Spleen (tissue), 11 donors: Measurements from ENCODE around the gene LATS1. TPM values are rescaled to one million over a fixed set of nuclear protein-coding genes. Genes with fewer than 3 reads are reported as not detected.

Source experiments
- DNase-seq: peaks from one replicate; pipeline ENCODE4 v3.0.0-alpha.2; 2020
- H3K27ac ChIP-seq, 8 donors: fragments of 200-600 bp; sonication (generic) in 7 of 8; 1 replicate in 4 of 8; 2 replicates in 4 of 8; pipeline versions ENCODE4 v1.5.0 to v1.8.0; 2016 to 2021; ENCODE audit warnings: inconsistent platforms in 4 of 8, mild to moderate bottlenecking in 4 of 8, moderate library complexity in 1 of 8
- H3K27me3 ChIP-seq, 7 donors: fragments of 200-600 bp; sonication (generic) in 6 of 7; replicated peaks in 1 of 7; 1 replicate in 4 of 7; 2 replicates in 3 of 7; pipeline versions ENCODE4 v1.5.0 to v1.8.0; 2016 to 2021; ENCODE audit warnings: inconsistent platforms in 3 of 7, mild to moderate bottlenecking in 1 of 7
- H3K36me3 ChIP-seq, 6 donors: fragments of 200-600 bp; sonication (generic) in 5 of 6; 1 replicate in 4 of 6; 2 replicates in 2 of 6; pipeline versions ENCODE4 v1.5.0 to v1.8.0; 2016 to 2021; ENCODE audit warnings: inconsistent platforms in 2 of 6
- H3K4me1 ChIP-seq, 6 donors: fragments of 200-600 bp; sonication (generic) in 5 of 6; 1 replicate in 3 of 6; 2 replicates in 3 of 6; pipeline versions ENCODE4 v1.5.0 to v1.8.0; 2016 to 2021; ENCODE audit warnings: inconsistent platforms in 3 of 6
- H3K4me3 ChIP-seq, 8 donors: fragments of 200-600 bp; sonication (generic) in 7 of 8; 1 replicate in 4 of 8; 2 replicates in 4 of 8; pipeline versions ENCODE4 v1.5.0 to v1.8.0; 2016 to 2021; ENCODE audit warnings: inconsistent platforms in 4 of 8, mild to moderate bottlenecking in 4 of 8, moderate library complexity in 2 of 8
- H3K9me3 ChIP-seq, 8 donors: fragments of 200-600 bp; sonication (generic) in 7 of 8; 1 replicate in 4 of 8; 2 replicates in 4 of 8; pipeline versions ENCODE4 v1.5.0 to v1.8.0; 2016 to 2021; ENCODE audit warnings: inconsistent platforms in 4 of 8
- CTCF ChIP-seq, 11 experiments: fragments of 200-600 bp in 7 of 11; fragments of 450-650 bp in 4 of 11; sonication (generic) in 4 of 11; IDR thresholded peaks in 8 of 11; conservative IDR thresholded peaks in 3 of 11; 1 replicate in 7 of 11; 2 replicates in 4 of 11; pipeline versions ENCODE4 v1.4.0 to v1.8.0; 2016 to 2021; ENCODE audit warnings: antibody characterized with exemption in 11 of 11, inconsistent platforms in 4 of 11, mild to moderate bottlenecking in 1 of 11
- POLR2A ChIP-seq, 3 donors: fragments of 450-650 bp; IDR thresholded peaks; one replicate each; pipeline ENCODE4 v1.5.1; 2017; ENCODE audit warnings: antibody characterized with exemption in 3 of 3, mild to moderate bottlenecking in 1 of 3
- POLR2AphosphoS5 ChIP-seq, 3 donors: sonication (generic); formaldehyde crosslinking; IDR thresholded peaks; one replicate each; pipeline ENCODE4 v1.5.1; 2017; ENCODE audit warnings: antibody characterized with exemption in 3 of 3
- WGBS, 5 donors: extraction: QIAGEN DNeasy Blood & Tissue Kit in 3 of 5; methylation state at CpG; one replicate each; pipeline versions ENCODE4 v1.1.5 to v1.1.7; 2013 to 2018; 5-methylcytosine and 5-hydroxymethylcytosine counted together
- intact Hi-C: fragments of 100-400 bp; cut with DNase I; formaldehyde crosslinking; loops from one replicate; pipeline ENCODE4 v1.15.0; 2023; ENCODE audit warnings: low total_unique reads
- polyA plus RNA-seq, 3 donors: library from polyadenylated mRNA; stranded (reverse); fragments of 200-250 nt; gene quantifications; one replicate each; pipeline ENCODE4 v1.2.1, GENCODE V29; 2013
- total RNA-seq, 7 donors: library from RNA; depleted of rRNA in 3 of 7; stranded (reverse); fragments of >200 nt in 3 of 7; fragmentation: NEBNext Ultra II Directional in 4 of 7; extraction: Animal tissue kit (Norgen Biotek cat#: 25700) in 4 of 7; gene quantifications; one replicate each; pipeline versions ENCODE4 v1.1.0 to v1.2.1, GENCODE V29; 2016 to 2021
- donor health status: healthy with polysubstance abuse.
- donor health status: DM: no; HTN: no; CAD: no; lungs with moderate emphysema.
- donor health status: DM: no; HTN: no; CAD: no.
- donor health status: Bipolar disorder and iron deficiency.
- donor health status: healthy.
- donor health status: DM: no; HTN: no; CAD: no.
- donor health status: DM: yes; HTN: yes; CAD: no.

The LATS1 gene
- total and polyA plus RNA-seq, 10 donors: 5.0 to 40.9 (median 33.5) TPM

DNA sequence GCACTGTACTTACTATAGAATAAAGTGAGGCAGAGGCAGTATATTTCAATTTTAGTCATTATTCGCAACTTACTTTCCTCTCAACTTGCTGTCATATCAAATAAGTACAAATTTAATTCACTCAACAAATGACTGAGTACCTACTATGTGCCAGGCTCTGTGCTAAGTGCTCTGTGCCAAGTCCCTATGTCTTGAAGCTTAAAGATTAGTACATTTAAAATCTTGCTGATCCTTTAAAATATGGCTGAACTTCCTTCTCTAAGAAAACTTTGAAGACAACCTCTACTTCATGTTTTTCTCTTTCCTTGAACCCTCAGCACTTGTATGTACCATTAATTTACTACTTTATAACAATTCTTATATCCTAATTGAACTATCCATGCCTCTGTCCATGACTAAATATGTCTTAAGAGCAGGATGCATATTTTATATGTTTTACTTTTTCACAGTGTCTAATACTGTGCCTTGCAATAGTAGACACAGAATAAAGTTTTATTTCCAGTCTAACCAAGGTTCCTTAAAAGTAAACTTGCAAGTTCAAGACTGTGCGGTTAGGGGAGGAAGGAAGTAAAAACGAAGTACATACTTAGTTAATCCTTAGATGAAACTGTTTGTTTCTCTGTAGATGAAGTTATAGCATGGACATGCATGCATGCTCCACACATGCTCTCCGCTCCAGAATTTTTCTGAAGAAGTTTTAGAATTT lies 10.0 kb upstream of the LATS1 start:
- no peak for DNase-seq
- no peak for TF ChIP-seq POLR2AphosphoS5 (IDR thresholded peaks at IDR 0.05)
- TF ChIP-seq POLR2A (IDR thresholded peaks at IDR 0.05): no peak
- no peak for TF ChIP-seq CTCF (IDR thresholded peaks at IDR 0.05 in 8 of 11, conservative IDR thresholded peaks at IDR 0.05 in 3 of 11)
- H3K27ac ChIP-seq: peak overlapping the region in 7 of 8 donors; percentile 35 to 83 (median 70)
- 53 to 63% (median 55%) methylated on average over 4 of the region's 4 CpGs for WGBS, 5 donors
- no peaks in the 10 kb centered on the region for H3K9me3 ChIP-seq
- no peaks in the 10 kb centered on the region for H3K27me3 ChIP-seq
- no peak overlapping the region for H3K4me3 ChIP-seq
- peaks cover 0 to 90% (median 65%) of the 10 kb centered on the region in 6 donors for H3K36me3 ChIP-seq
- H3K4me1 ChIP-seq: peaks cover 0 to 45% (median 20%) of the 10 kb centered on the region in 6 donors
- intact Hi-C loops: no loop called here

- no peak for DNase-seq
- H3K27ac ChIP-seq: no peak overlapping the region
- intact Hi-C loops: no loop called here
- no peaks in the 10 kb centered on the region for H3K9me3 ChIP-seq
- peaks cover 0 to 45% (median 20%) of the 10 kb centered on the region in 6 donors for H3K4me1 ChIP-seq
- 88 to 95% (median 91%) methylated on average over 3 of the region's 3 CpGs for WGBS, 5 donors
- no peak overlapping the region for H3K4me3 ChIP-seq
- peaks cover 0 to 71% (median 46%) of the 10 kb centered on the region in 6 donors for H3K36me3 ChIP-seq
- TF ChIP-seq POLR2A (IDR thresholded peaks at IDR 0.05): no peak
- no peak for TF ChIP-seq POLR2AphosphoS5 (IDR thresholded peaks at IDR 0.05)
- no peak for TF ChIP-seq CTCF (IDR thresholded peaks at IDR 0.05 in 8 of 11, conservative IDR thresholded peaks at IDR 0.05 in 3 of 11)
- no peaks in the 10 kb centered on the region for H3K27me3 ChIP-seq
Measured at GRCh38 chr6:149725785-149726184, 7.9 kb upstream of the LATS1 start.

DNA sequence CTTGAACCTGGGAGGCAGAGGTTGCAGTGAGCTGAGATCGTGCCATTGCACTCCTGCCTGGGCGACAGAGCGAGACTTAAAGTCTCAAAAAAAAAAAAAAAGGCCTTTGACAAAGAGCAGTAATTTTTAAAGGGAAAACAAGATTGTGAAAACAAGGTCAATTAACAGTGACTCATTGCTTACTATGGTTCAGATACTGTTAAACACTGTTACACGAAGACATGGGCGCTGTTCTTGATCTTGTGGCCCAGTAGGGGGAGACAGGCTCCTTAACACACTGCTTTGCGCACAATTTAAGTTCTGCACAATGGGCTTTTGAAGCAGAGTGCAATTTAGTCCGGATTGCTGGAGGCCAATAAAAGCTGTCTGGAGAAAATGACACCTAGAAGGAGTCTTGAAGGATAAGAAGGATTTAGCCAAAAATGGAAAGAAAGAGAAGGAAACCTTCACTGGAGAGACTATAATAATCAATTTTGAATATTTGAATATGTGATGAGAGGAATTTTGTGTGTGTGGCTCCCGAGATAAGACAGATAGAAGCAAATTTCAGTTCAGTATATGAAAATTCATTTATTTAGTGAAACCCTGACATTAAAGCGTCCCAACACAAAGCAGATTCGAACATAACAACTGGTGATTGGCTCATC lies 6.0 kb upstream of the LATS1 start:
- Histone ChIP-seq H3K4me1 (peaks cover 0 to 33% (median 15%) of the 10 kb centered on the region in 6 donors), H3K9me3 (no peaks in the 10 kb centered on the region), H3K27me3 (no peaks in the 10 kb centered on the region), H3K4me3 (no peak overlapping the region), H3K27ac (no peak overlapping the region), H3K36me3 (peaks cover 0 to 52% (median 29%) of the 10 kb centered on the region in 6 donors)
- peak; percentile 51 for DNase-seq
- TF ChIP-seq CTCF (IDR thresholded peaks at IDR 0.05 in 8 of 11, conservative IDR thresholded peaks at IDR 0.05 in 3 of 11): peak; percentile 13 to 78 (median 60)
- no peak for TF ChIP-seq POLR2A (IDR thresholded peaks at IDR 0.05)
- TF ChIP-seq POLR2AphosphoS5 (IDR thresholded peaks at IDR 0.05): peak in 1 of 3 donors; percentile 12
- intact Hi-C loops: no loop called here
- WGBS, 5 donors: 74 to 77% (median 75%) methylated on average over 10 of the region's 10 CpGs

DNA sequence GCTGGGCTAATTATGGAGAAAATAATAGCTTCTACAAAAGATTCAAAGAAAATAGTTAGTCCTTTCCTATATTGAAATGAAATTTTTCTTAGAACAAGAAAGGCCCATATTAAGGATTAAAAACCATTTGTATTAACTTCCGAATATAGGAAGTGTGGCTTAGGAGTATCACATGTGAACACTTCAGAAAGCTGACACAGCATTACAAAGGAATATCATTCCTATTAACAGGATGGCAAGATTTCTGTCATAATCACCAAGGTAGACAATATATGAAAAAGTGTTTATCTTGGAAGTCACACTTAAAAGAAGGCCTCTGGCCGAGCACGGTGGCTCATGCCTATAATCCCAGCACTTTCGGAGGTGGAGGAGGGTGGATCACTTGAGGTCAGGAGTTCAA lies 5.4 kb upstream of the LATS1 start:
- no peak for DNase-seq
- Histone ChIP-seq H3K27ac (no peak overlapping the region), H3K27me3 (no peaks in the 10 kb centered on the region), H3K36me3 (peaks cover 0 to 45% (median 25%) of the 10 kb centered on the region in 6 donors), H3K9me3 (no peaks in the 10 kb centered on the region), H3K4me3 (no peak overlapping the region), H3K4me1 (peaks cover 0 to 33% (median 15%) of the 10 kb centered on the region in 6 donors)
- no peak for TF ChIP-seq POLR2AphosphoS5 (IDR thresholded peaks at IDR 0.05)
- no peak for TF ChIP-seq CTCF (IDR thresholded peaks at IDR 0.05 in 8 of 11, conservative IDR thresholded peaks at IDR 0.05 in 3 of 11)
- no peak for TF ChIP-seq POLR2A (IDR thresholded peaks at IDR 0.05)
- 84 to 93% (median 88%) methylated on average over 4 of the region's 4 CpGs for WGBS, 5 donors
- intact Hi-C loops: no loop called here
